Astrocyte (in vitro differentiated cells and primary cell): ENCODE data around the gene ATP8B4. TPM values are rescaled to one million over a fixed set of nuclear protein-coding genes. Genes with fewer than 3 reads are reported as not detected.

Source experiments
- DNase-seq: peaks from one replicate; pipeline ENCODE4 v3.0.0-alpha.2; 2010; ENCODE audit warnings: low read depth
- FAIRE-seq: peaks from 2 replicates; lab custom pipeline; 2011; peaks lifted over from hg19 to GRCh38; lab: Jason Lieb, UNC
- H2AFZ ChIP-seq: 2 replicates; pipeline ENCODE4 v1.6.0; 2012; ENCODE audit warnings: low read depth, low read length, inconsistent platforms
- H3K27ac ChIP-seq: 2 replicates; pipeline ENCODE4 v1.5.1; 2011; ENCODE audit warnings: low read depth, low read length, inconsistent platforms
- H3K27me3 ChIP-seq: 2 replicates; pipeline ENCODE4 v1.6.0; 2011; ENCODE audit warnings: low read length, inconsistent platforms; ENCODE audit not compliant: insufficient read depth
- H3K36me3 ChIP-seq: 2 replicates; pipeline ENCODE4 v1.5.1; 2011; ENCODE audit warnings: low read length, inconsistent platforms; ENCODE audit not compliant: insufficient read depth
- H3K4me1 ChIP-seq: 2 replicates; pipeline ENCODE4 v1.5.1; 2011; ENCODE audit warnings: low read length, inconsistent platforms; ENCODE audit not compliant: insufficient read depth
- H3K4me2 ChIP-seq: 2 replicates; pipeline ENCODE4 v1.6.0; 2012; ENCODE audit warnings: low read length, inconsistent platforms
- H3K4me3 ChIP-seq: 2 replicates; pipeline ENCODE4 v1.5.1; 2011; ENCODE audit warnings: low read depth, mild to moderate bottlenecking, low read length, inconsistent platforms; ENCODE audit not compliant: insufficient read depth
- H3K79me2 ChIP-seq: 2 replicates; pipeline ENCODE4 v1.6.0; 2012; ENCODE audit warnings: mild to moderate bottlenecking, low read length, inconsistent platforms; ENCODE audit not compliant: insufficient read depth
- H3K9ac ChIP-seq: 2 replicates; pipeline ENCODE4 v1.6.0; 2012; ENCODE audit warnings: mild to moderate bottlenecking, low read length, inconsistent platforms
- H3K9me3 ChIP-seq: 2 replicates; pipeline ENCODE4 v1.5.1; 2012; ENCODE audit warnings: low read depth, mild to moderate bottlenecking, low read length, inconsistent platforms; ENCODE audit not compliant: insufficient read depth
- H4K20me1 ChIP-seq: 2 replicates; pipeline ENCODE4 v1.6.0; 2012; ENCODE audit warnings: low read length, inconsistent platforms; ENCODE audit not compliant: insufficient read depth
- H3K27ac Mint-ChIP-seq: one replicate; pipeline ENCODE4 v1.8.0; 2021; ENCODE audit warnings: mild to moderate bottlenecking, mixed read lengths; ENCODE audit not compliant: unreplicated experiment
- H3K27me3 Mint-ChIP-seq: one replicate; pipeline ENCODE4 v1.8.0; 2021; ENCODE audit warnings: low read depth, mixed read lengths; ENCODE audit not compliant: unreplicated experiment
- H3K36me3 Mint-ChIP-seq: one replicate; pipeline ENCODE4 v1.8.0; 2021; ENCODE audit warnings: low read depth, mixed read lengths; ENCODE audit not compliant: unreplicated experiment
- H3K4me1 Mint-ChIP-seq: one replicate; pipeline ENCODE4 v1.8.0; 2021; ENCODE audit warnings: low read depth, mixed read lengths; ENCODE audit not compliant: unreplicated experiment
- H3K4me3 Mint-ChIP-seq: one replicate; pipeline ENCODE4 v1.8.0; 2021; ENCODE audit warnings: mild to moderate bottlenecking, moderate library complexity, mixed read lengths; ENCODE audit not compliant: unreplicated experiment
- H3K9me3 Mint-ChIP-seq: one replicate; pipeline ENCODE4 v1.8.0; 2021; ENCODE audit warnings: mild to moderate bottlenecking, mixed read lengths; ENCODE audit not compliant: unreplicated experiment
- CTCF ChIP-seq: IDR thresholded peaks from 2 replicates; pipeline ENCODE4 v1.5.1; 2011; ENCODE audit warnings: low read depth, mild to moderate bottlenecking, inconsistent platforms, low read length, moderate library complexity; ENCODE audit not compliant: insufficient read depth
- EZH2 ChIP-seq: IDR thresholded peaks from 2 replicates; pipeline ENCODE4 v1.6.1; 2012; ENCODE audit warnings: mild to moderate bottlenecking, low read length, inconsistent platforms; ENCODE audit not compliant: insufficient read depth
- total RNA-seq: library from RNA; stranded (reverse); gene quantifications from 2 replicates; pipeline ENCODE4 v1.2.1, GENCODE V29; 2021

The ATP8B4 gene
- total RNA-seq, 1 donor from 2014 or later: 0.23 TPM

GRCh38 chr15:50131617-50132016 is 12.6 kb upstream of the ATP8B4 start:
- Mint-ChIP-seq H3K27ac (no peak overlapping the region), H3K4me3 (no peak overlapping the region), H3K27me3 (no peaks in the 10 kb centered on the region), H3K4me1 (peaks cover 10% of the 10 kb centered on the region), H3K36me3 (no peaks in the 10 kb centered on the region), H3K9me3 (no peaks in the 10 kb centered on the region)
- Histone ChIP-seq H2AFZ (no peak overlapping the region), H3K4me1 (peaks cover 6% of the 10 kb centered on the region), H3K36me3 (no peaks in the 10 kb centered on the region), H3K4me2 (no peak overlapping the region), H3K79me2 (no peaks in the 10 kb centered on the region), H3K4me3 (no peak overlapping the region), H3K9me3 (no peaks in the 10 kb centered on the region), H4K20me1 (no peaks in the 10 kb centered on the region), H3K9ac (no peak overlapping the region), H3K27ac (no peak overlapping the region), H3K27me3 (no peaks in the 10 kb centered on the region)
- DNase-seq (no peak), FAIRE-seq (no peak)
- TF ChIP-seq CTCF (no peak), EZH2 (no peak)

- no peaks in the 10 kb centered on the region for H3K4me1 Mint-ChIP-seq
- H3K9me3 ChIP-seq: no peaks in the 10 kb centered on the region
- no peaks in the 10 kb centered on the region for H3K79me2 ChIP-seq
- H4K20me1 ChIP-seq: no peaks in the 10 kb centered on the region
- H3K4me3 Mint-ChIP-seq: no peak overlapping the region
- no peaks in the 10 kb centered on the region for H3K27me3 ChIP-seq
- H3K9ac ChIP-seq: no peak overlapping the region
- H3K27me3 Mint-ChIP-seq: no peaks in the 10 kb centered on the region
- no peak for TF ChIP-seq EZH2
- no peak for TF ChIP-seq CTCF
- H3K9me3 Mint-ChIP-seq: no peaks in the 10 kb centered on the region
- H3K4me2 ChIP-seq: no peak overlapping the region
- H3K4me1 ChIP-seq: no peaks in the 10 kb centered on the region
- H3K27ac ChIP-seq: no peak overlapping the region
- no peak overlapping the region for H3K27ac Mint-ChIP-seq
- H3K36me3 ChIP-seq: no peaks in the 10 kb centered on the region
- DNase-seq (no peak), FAIRE-seq (no peak)
- H3K36me3 Mint-ChIP-seq: no peaks in the 10 kb centered on the region
- H2AFZ ChIP-seq: no peak overlapping the region
- H3K4me3 ChIP-seq: no peak overlapping the region
Observed at GRCh38 chr15:50128266-50128665, 9.2 kb upstream of the ATP8B4 start.

GRCh38 chr15:50127255-50127777 is 8.3 kb upstream of the ATP8B4 start:
- Histone ChIP-seq H2AFZ (no peak overlapping the region), H3K79me2 (no peaks in the 10 kb centered on the region), H3K4me1 (no peaks in the 10 kb centered on the region), H3K27me3 (no peaks in the 10 kb centered on the region), H3K4me2 (no peak overlapping the region), H4K20me1 (no peaks in the 10 kb centered on the region), H3K9me3 (no peaks in the 10 kb centered on the region), H3K9ac (no peak overlapping the region), H3K4me3 (no peak overlapping the region), H3K36me3 (no peaks in the 10 kb centered on the region), H3K27ac (no peak overlapping the region)
- no peak overlapping the region for H3K27ac Mint-ChIP-seq
- H3K4me1 Mint-ChIP-seq: no peaks in the 10 kb centered on the region
- H3K27me3 Mint-ChIP-seq: no peaks in the 10 kb centered on the region
- no peaks in the 10 kb centered on the region for H3K9me3 Mint-ChIP-seq
- FAIRE-seq (no peak), DNase-seq (no peak)
- H3K36me3 Mint-ChIP-seq: no peaks in the 10 kb centered on the region
- TF ChIP-seq CTCF (no peak), EZH2 (no peak)
- H3K4me3 Mint-ChIP-seq: no peak overlapping the region
